Loucy (cell line): ENCODE measurements around the gene SERINC3.

ENCODE experiments used
- CTCF ChIP-seq: fragments of 200-600 bp; sonication (generic); conservative IDR thresholded peaks from 2 replicates; pipeline ENCODE4 v1.5.1; 2014; ENCODE audit warnings: mild to moderate bottlenecking, antibody characterized with exemption, low read length
- EZH2phosphoT487 ChIP-seq: fragments of 200-600 bp; IDR thresholded peaks from 2 replicates; pipeline ENCODE4 v1.6.1; 2018; ENCODE audit warnings: antibody characterized with exemption, mild to moderate bottlenecking, moderate library complexity, borderline replicate concordance

DNA sequence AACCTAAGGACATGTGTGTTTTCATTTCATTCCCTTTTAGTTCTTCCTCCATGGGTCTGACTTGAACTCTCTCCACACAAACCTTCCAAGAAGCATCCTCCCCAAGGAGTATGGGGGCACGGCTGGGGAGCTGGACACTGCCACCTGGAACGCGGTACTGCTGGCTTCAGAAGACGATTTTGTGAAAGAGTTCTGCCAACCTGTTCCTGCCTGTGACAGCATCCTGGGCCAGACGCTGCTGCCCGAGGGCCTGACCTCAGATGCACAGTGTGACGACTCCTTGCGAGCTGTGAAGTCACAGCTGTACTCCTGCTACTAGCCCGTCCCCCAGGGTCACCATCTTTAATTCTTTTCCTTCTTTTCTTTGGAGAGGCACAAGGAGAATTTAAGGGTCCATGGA, 32.6 kb downstream of the SERINC3 start:
- TF ChIP-seq CTCF (no peak), EZH2phosphoT487 (no peak)
